BLaER1 (cell line): ENCODE measurements around the gene ATP9B.

Experiments
- H3K27ac ChIP-seq: shearing (Covaris generic); formaldehyde crosslinking; 2 replicates; pipeline ENCODE4 v1.8.1; 2022
- H3K27me3 ChIP-seq: shearing (Covaris generic); formaldehyde crosslinking; 2 replicates; pipeline ENCODE4 v1.8.1; 2022
- H3K36me3 ChIP-seq: shearing (Covaris generic); formaldehyde crosslinking; 2 replicates; pipeline ENCODE4 v1.8.1; 2022
- H3K4me1 ChIP-seq: shearing (Covaris generic); formaldehyde crosslinking; 2 replicates; pipeline ENCODE4 v1.8.1; 2022
- H3K4me2 ChIP-seq: shearing (Covaris generic); formaldehyde crosslinking; 2 replicates; pipeline ENCODE4 v1.8.1; 2022
- H3K4me3 ChIP-seq: shearing (Covaris generic); formaldehyde crosslinking; 2 replicates; pipeline ENCODE4 v1.8.1; 2022
- H3K9ac ChIP-seq: shearing (Covaris generic); formaldehyde crosslinking; 2 replicates; pipeline ENCODE4 v1.8.1; 2022
- H3K9me3 ChIP-seq: shearing (Covaris generic); formaldehyde crosslinking; 2 replicates; pipeline ENCODE4 v1.8.1; 2022
- H4K20me1 ChIP-seq: shearing (Covaris generic); formaldehyde crosslinking; 2 replicates; pipeline ENCODE4 v1.8.1; 2022
- Cebpa-rat ChIP-seq: shearing (Covaris generic); IDR thresholded peaks from 2 replicates; pipeline ENCODE4 v1.8.1; 2022

The ATP9B gene

GRCh38 chr18:79399275-79400081, 330.3 kb downstream of the ATP9B start:
- Histone ChIP-seq H3K4me1 (peaks cover 76% of the 10 kb centered on the region), H3K4me3 (peak overlapping the region; percentile 78)

GRCh38 chr18:79400091-79400590, 330.9 kb downstream of the ATP9B start:
- no peaks in the 10 kb centered on the region for H3K36me3 ChIP-seq
- H3K27me3 ChIP-seq, result peaks cover 36% of the 10 kb centered on the region
- no peak for TF ChIP-seq Cebpa-rat
- H4K20me1 ChIP-seq, result peaks cover 46% of the 10 kb centered on the region
- H3K4me1 ChIP-seq, result peaks cover 76% of the 10 kb centered on the region
- no peaks in the 10 kb centered on the region for H3K9me3 ChIP-seq
- H3K27ac ChIP-seq, result peak overlapping the region; percentile 91
- H3K4me3 ChIP-seq, result peak overlapping the region; percentile 78
- peak overlapping the region; percentile 86 for H3K9ac ChIP-seq
- peak overlapping the region; percentile 90 for H3K4me2 ChIP-seq

More at GRCh38 chr18:79399275-79400081, 330.3 kb downstream of the ATP9B start:
- H3K27me3 ChIP-seq, result peaks cover 43% of the 10 kb centered on the region
- H3K4me2 ChIP-seq, result peak overlapping the region; percentile 90
- H3K36me3 ChIP-seq, result no peaks in the 10 kb centered on the region
- peak overlapping the region; percentile 91 for H3K27ac ChIP-seq
- H3K9ac ChIP-seq, result peak overlapping the region; percentile 86
- H3K9me3 ChIP-seq, result no peaks in the 10 kb centered on the region
- TF ChIP-seq Cebpa-rat, result no peak
- H4K20me1 ChIP-seq, result peaks cover 46% of the 10 kb centered on the region

GRCh38 chr18:79400591-79401381, 331.6 kb downstream of the ATP9B start:
- Histone ChIP-seq H4K20me1 (peaks cover 47% of the 10 kb centered on the region), H3K27me3 (peaks cover 34% of the 10 kb centered on the region), H3K27ac (peak overlapping the region; percentile 84), H3K36me3 (no peaks in the 10 kb centered on the region), H3K4me1 (peaks cover 83% of the 10 kb centered on the region), H3K9ac (peak overlapping the region; percentile 81), H3K4me3 (peak overlapping the region; percentile 78), H3K9me3 (no peaks in the 10 kb centered on the region), H3K4me2 (peak overlapping the region; percentile 99)
- TF ChIP-seq Cebpa-rat, result no peak

- Histone ChIP-seq H3K36me3 (peaks cover 2% of the 10 kb centered on the region), H3K27ac (peak overlapping the region; percentile 68), H3K27me3 (peaks cover 26% of the 10 kb centered on the region), H3K4me3 (peak overlapping the region; percentile 63), H3K4me1 (peaks cover 89% of the 10 kb centered on the region), H3K9me3 (no peaks in the 10 kb centered on the region), H3K4me2 (peak overlapping the region; percentile 99), H3K9ac (peak overlapping the region; percentile 76), H4K20me1 (peaks cover 54% of the 10 kb centered on the region)
- TF ChIP-seq Cebpa-rat, result no peak
Observed at GRCh38 chr18:79401494-79402208, 332.5 kb downstream of the ATP9B start.

- Histone ChIP-seq H3K27me3 (peaks cover 21% of the 10 kb centered on the region; the same call in 1 of the 2 replicates), H3K9me3 (no peaks in the 10 kb centered on the region), H3K9ac (peak overlapping the region; percentile 76), H3K36me3 (peaks cover 7% of the 10 kb centered on the region), H3K4me2 (peak overlapping the region; percentile 99), H3K4me1 (peaks cover 87% of the 10 kb centered on the region), H4K20me1 (peaks cover 58% of the 10 kb centered on the region), H3K4me3 (peak overlapping the region; percentile 63), H3K27ac (peak overlapping the region; percentile 68)
- no peak for TF ChIP-seq Cebpa-rat
Observed at GRCh38 chr18:79402209-79402576, 333.0 kb downstream of the ATP9B start.

GRCh38 chr18:79402977-79403722, 334.0 kb downstream of the ATP9B start:
- Histone ChIP-seq H3K9me3 (no peaks in the 10 kb centered on the region), H3K9ac (peak overlapping the region; percentile 76), H3K36me3 (peaks cover 15% of the 10 kb centered on the region), H3K4me2 (peak overlapping the region; percentile 99), H3K27me3 (peaks cover 11% of the 10 kb centered on the region; the same call in 1 of the 2 replicates), H3K4me1 (peaks cover 77% of the 10 kb centered on the region), H3K27ac (peak overlapping the region; percentile 68), H3K4me3 (peak overlapping the region; percentile 63), H4K20me1 (peaks cover 65% of the 10 kb centered on the region)
- no peak for TF ChIP-seq Cebpa-rat

- H3K4me2 ChIP-seq, result peak overlapping the region; percentile 99
- H3K27ac ChIP-seq, result peak overlapping the region; percentile 76
- H3K27me3 ChIP-seq, result peaks cover 3% of the 10 kb centered on the region; the same call in 1 of the 2 replicates
- TF ChIP-seq Cebpa-rat, result no peak
- H4K20me1 ChIP-seq, result peaks cover 65% of the 10 kb centered on the region
- peak overlapping the region; percentile 63 for H3K4me3 ChIP-seq
- peaks cover 15% of the 10 kb centered on the region for H3K36me3 ChIP-seq
- peak overlapping the region; percentile 76 for H3K9ac ChIP-seq
- H3K9me3 ChIP-seq, result no peaks in the 10 kb centered on the region; the same call in 1 of the 2 replicates
- peaks cover 69% of the 10 kb centered on the region for H3K4me1 ChIP-seq
Observed at GRCh38 chr18:79403723-79404566, 334.8 kb downstream of the ATP9B start.

GRCh38 chr18:79404567-79404910, 335.3 kb downstream of the ATP9B start:
- Histone ChIP-seq H4K20me1 (peaks cover 68% of the 10 kb centered on the region), H3K4me1 (peaks cover 63% of the 10 kb centered on the region), H3K27ac (peak overlapping the region; percentile 76), H3K4me3 (no peak overlapping the region), H3K9ac (peak overlapping the region; percentile 60; the same call in 1 of the 2 replicates), H3K27me3 (no peaks in the 10 kb centered on the region; the same call in 1 of the 2 replicates), H3K4me2 (peak overlapping the region; percentile 99), H3K9me3 (no peaks in the 10 kb centered on the region; the same call in 1 of the 2 replicates), H3K36me3 (peaks cover 15% of the 10 kb centered on the region)
- TF ChIP-seq Cebpa-rat, result no peak
